ENCODE measurements around the gene MAPK12.

Gene MAPK12

GRCh38 chr22:50227579-50228215, 33.8 kb downstream of the MAPK12 start:
- DNase-seq (ENCODE audit: low read depth, low spot score) = no peak
- no peak for TF ChIP-seq CTCF (IDR thresholded peaks at IDR 0.05; ENCODE audit: insufficient read depth, low read length, missing control alignments)
- no peak overlapping the region for H3K4me3 ChIP-seq (ENCODE audit: low read depth, low read length)
- CTCF ChIA-PET = interaction anchor here (1.0 to 1.7 kb wide), 2 partner anchors 13 to 15 kb away, joined by 4 to 6 read pairs; no protein-coding TSS in a partner anchor
- POLR2A ChIA-PET = interaction anchor here (0.8 kb wide), 2 partner anchors 12 to 13 kb away, joined by 3 read pairs; no protein-coding TSS in a partner anchor

- TF ChIP-seq CTCF (IDR thresholded peaks at IDR 0.05; ENCODE audit: insufficient read depth, low read length, missing control alignments) = no peak
- DNase-seq (ENCODE audit: low read depth, low spot score) = no peak
- POLR2A ChIA-PET = no interaction called here
- no peak overlapping the region for H3K4me3 ChIP-seq (ENCODE audit: low read depth, low read length)
- CTCF ChIA-PET = interaction anchor here (1.0 to 2.7 kb wide), 3 partner anchors 10 to 16 kb away, joined by 4 to 13 read pairs (median 6); no protein-coding TSS in a partner anchor
Measured at GRCh38 chr22:50226875-50227165, 34.7 kb downstream of the MAPK12 start.

GRCh38 chr22:50226063-50226874, 35.2 kb downstream of the MAPK12 start:
- no peak for TF ChIP-seq CTCF (IDR thresholded peaks at IDR 0.05; ENCODE audit: insufficient read depth, low read length, missing control alignments)
- ChIA-PET POLR2A (no interaction called here), CTCF (interaction anchor here (2.7 kb wide), 1 partner anchor 10 kb away, joined by 13 read pairs; no protein-coding TSS in a partner anchor)
- H3K4me3 ChIP-seq (ENCODE audit: low read depth, low read length) = no peak overlapping the region
- no peak for DNase-seq (ENCODE audit: low read depth, low spot score)

- H3K4me3 ChIP-seq (ENCODE audit: low read depth, low read length) = no peak overlapping the region
- CTCF ChIA-PET = interaction anchor here (1.5 to 2.7 kb wide), 2 partner anchors 11 to 14 kb away, joined by 3 to 13 read pairs; no protein-coding TSS in a partner anchor
- POLR2A ChIA-PET = no interaction called here
- no peak for TF ChIP-seq CTCF (IDR thresholded peaks at IDR 0.05; ENCODE audit: insufficient read depth, low read length, missing control alignments)
- no peak for DNase-seq (ENCODE audit: low read depth, low spot score)
Measured at GRCh38 chr22:50225200-50225969, 36.1 kb downstream of the MAPK12 start.

GRCh38 chr22:50224071-50224470, 37.4 kb downstream of the MAPK12 start:
- no peak for TF ChIP-seq CTCF (IDR thresholded peaks at IDR 0.05; ENCODE audit: insufficient read depth, low read length, missing control alignments)
- no peak for DNase-seq (ENCODE audit: low read depth, low spot score)
- H3K4me3 ChIP-seq (ENCODE audit: low read depth, low read length) = no peak overlapping the region
- ChIA-PET POLR2A (interaction anchor here (0.5 kb wide), 1 partner anchor 133 kb away, joined by 5 read pairs; no protein-coding TSS in a partner anchor), CTCF (interaction anchor here (0.7 to 2.5 kb wide), 5 partner anchors 9 to 17 kb away, joined by 3 to 14 read pairs (median 3); no protein-coding TSS in a partner anchor)
